NCI-H2029 treated with DMSO at 0.1 percent for 48 hours (cell line): ENCODE measurements around the gene RCE1.
"Not testable (repeated sequence)": the region's sequence is repeated elsewhere in the genome, so short reads cannot be mapped to it uniquely, and the experiment has no call there.

Experiments
- DNase-seq: peaks from one replicate; lab custom pipeline; 2025; lab: John Stamatoyannopoulos, UW

The RCE1 gene

GRCh38 chr11:66842896-66843775 lies at the start of gene RCE1:
RCE1 (plus strand) TSS chr11:66843441; CDS start chr11:66843456, 15 bp downstream.
- DNase-seq, result peak; percentile 39

GRCh38 chr11:66799815-66800214 lies 43.4 kb upstream of the RCE1 start:
- DNase-seq, result not testable (repeated sequence)

- no peak for DNase-seq
Observed at GRCh38 chr11:66800720-66801428, 42.4 kb upstream of the RCE1 start.

- DNase-seq, result no peak
Observed at GRCh38 chr11:66809592-66809991, 33.6 kb upstream of the RCE1 start.

- DNase-seq, result no peak
Observed at GRCh38 chr11:66810576-66811185, 32.6 kb upstream of the RCE1 start.

GRCh38 chr11:66814678-66815077 lies 28.6 kb upstream of the RCE1 start:
- DNase-seq, result no peak

- DNase-seq, result no peak
Observed at GRCh38 chr11:66815646-66816045, 27.6 kb upstream of the RCE1 start.

- no peak for DNase-seq
Observed at GRCh38 chr11:66818231-66818955, 24.8 kb upstream of the RCE1 start.

- no peak for DNase-seq
Observed at GRCh38 chr11:66820381-66820780, 22.9 kb upstream of the RCE1 start.

- no peak for DNase-seq
Observed at GRCh38 chr11:66820901-66821300, 22.3 kb upstream of the RCE1 start.

GRCh38 chr11:66823700-66824099 lies 19.5 kb upstream of the RCE1 start:
- no peak for DNase-seq

- DNase-seq, result not testable (repeated sequence)
Observed at GRCh38 chr11:66824573-66824972, 18.7 kb upstream of the RCE1 start.

- no peak for DNase-seq
Observed at GRCh38 chr11:66834539-66834845, 8.7 kb upstream of the RCE1 start.

GRCh38 chr11:66834943-66835342 lies 8.3 kb upstream of the RCE1 start:
- DNase-seq, result no peak

GRCh38 chr11:66835768-66836405 lies 7.4 kb upstream of the RCE1 start:
- DNase-seq, result no peak

GRCh38 chr11:66840317-66841091 lies 2.7 kb upstream of the RCE1 start:
- no peak for DNase-seq

GRCh38 chr11:66841861-66842260 lies 1.4 kb upstream of the RCE1 start:
- no peak for DNase-seq

- DNase-seq, result no peak
Observed at GRCh38 chr11:66842501-66842895, 743 bp upstream of the RCE1 start.

- DNase-seq, result no peak
Observed at GRCh38 chr11:66843776-66844495, 695 bp downstream of the RCE1 start.

- DNase-seq, result no peak
Observed at GRCh38 chr11:66844496-66845142, 1.4 kb downstream of the RCE1 start.
